Measurements from ENCODE around the gene COL5A2.

DNA sequence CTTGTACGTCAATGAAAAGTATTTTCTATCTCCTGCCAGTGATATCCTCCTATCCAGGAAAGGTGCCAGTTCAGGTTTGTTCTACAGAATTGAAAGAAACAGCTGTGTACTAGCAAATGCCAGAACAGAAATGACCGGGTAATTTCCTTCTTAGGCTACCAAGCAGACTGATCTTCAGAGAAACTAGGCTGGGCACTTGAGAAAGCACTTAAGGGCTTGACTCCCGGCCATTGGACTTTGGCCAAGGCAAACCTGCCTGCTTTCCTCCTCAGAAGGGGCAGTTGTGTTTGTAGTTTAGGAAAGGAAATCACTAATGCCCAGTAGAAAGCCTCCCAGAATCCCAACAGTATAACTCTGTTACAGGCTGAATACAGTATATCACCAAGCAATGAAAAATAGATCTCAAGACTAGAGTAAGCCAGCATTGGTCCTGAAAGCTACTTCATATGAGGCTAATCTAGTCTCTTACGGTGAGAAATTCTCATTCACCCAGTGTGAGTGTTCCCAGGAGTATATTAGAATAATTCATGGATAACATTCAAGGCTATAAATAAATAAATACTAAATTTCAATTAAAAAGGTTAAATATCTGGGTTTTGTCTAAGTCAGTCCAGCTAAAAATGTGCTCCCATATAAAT is 43.0 kb upstream of the COL5A2 start:
- TF ChIP-seq POLR2A (IDR thresholded peaks at IDR 0.05): no peak
- TF ChIP-seq, protein P1, sequence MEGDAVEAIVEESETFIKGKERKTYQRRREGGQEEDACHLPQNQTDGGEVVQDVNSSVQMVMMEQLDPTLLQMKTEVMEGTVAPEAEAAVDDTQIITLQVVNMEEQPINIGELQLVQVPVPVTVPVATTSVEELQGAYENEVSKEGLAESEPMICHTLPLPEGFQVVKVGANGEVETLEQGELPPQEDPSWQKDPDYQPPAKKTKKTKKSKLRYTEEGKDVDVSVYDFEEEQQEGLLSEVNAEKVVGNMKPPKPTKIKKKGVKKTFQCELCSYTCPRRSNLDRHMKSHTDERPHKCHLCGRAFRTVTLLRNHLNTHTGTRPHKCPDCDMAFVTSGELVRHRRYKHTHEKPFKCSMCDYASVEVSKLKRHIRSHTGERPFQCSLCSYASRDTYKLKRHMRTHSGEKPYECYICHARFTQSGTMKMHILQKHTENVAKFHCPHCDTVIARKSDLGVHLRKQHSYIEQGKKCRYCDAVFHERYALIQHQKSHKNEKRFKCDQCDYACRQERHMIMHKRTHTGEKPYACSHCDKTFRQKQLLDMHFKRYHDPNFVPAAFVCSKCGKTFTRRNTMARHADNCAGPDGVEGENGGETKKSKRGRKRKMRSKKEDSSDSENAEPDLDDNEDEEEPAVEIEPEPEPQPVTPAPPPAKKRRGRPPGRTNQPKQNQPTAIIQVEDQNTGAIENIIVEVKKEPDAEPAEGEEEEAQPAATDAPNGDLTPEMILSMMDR (IDR thresholded peaks at IDR 0.05): no peak
- TF ChIP-seq EP300 (IDR thresholded peaks at IDR 0.05): no peak
